Brain microvascular endothelial cell (primary cell): Measurements from ENCODE around the gene ZNF205.

Experiments
- DNase-seq: peaks from one replicate; pipeline ENCODE4 v3.0.0-alpha.2; 2020
- H3K27ac ChIP-seq: fragments of 250-450 bp; sonication (Bioruptor Pico); 2 replicates; pipeline ENCODE4 v1.5.1; 2020; ENCODE audit warnings: mild to moderate bottlenecking, moderate library complexity
- H3K27me3 ChIP-seq: fragments of 250-450 bp; sonication (Bioruptor Pico); replicated peaks from 2 replicates; pipeline ENCODE4 v1.5.1; 2020; ENCODE audit warnings: mild to moderate bottlenecking
- H3K36me3 ChIP-seq: fragments of 250-450 bp; sonication (Bioruptor Pico); replicated peaks from 2 replicates; pipeline ENCODE4 v1.5.1; 2020; ENCODE audit warnings: mild to moderate bottlenecking
- H3K4me3 ChIP-seq: 2 replicates; pipeline ENCODE4 v1.5.1; 2011; ENCODE audit warnings: low read depth, mild to moderate bottlenecking, control low read depth, low read length, moderate library complexity
- in situ Hi-C: cut with HindIII; loops from 2 replicates; pipeline ENCODE4 v1.10.0; 2017; ENCODE audit warnings: low sequenced_read_pairs, low pct_ligation_motif_present
- TF ChIP-seq, protein P1 (sequence below): IDR thresholded peaks from 2 replicates; pipeline ENCODE4 v1.5.1; 2011; ENCODE audit warnings: low read depth, mild to moderate bottlenecking, moderate library complexity, low read length, control low read depth, inconsistent platforms; ENCODE audit errors: missing control alignments

Gene ZNF205

DNA sequence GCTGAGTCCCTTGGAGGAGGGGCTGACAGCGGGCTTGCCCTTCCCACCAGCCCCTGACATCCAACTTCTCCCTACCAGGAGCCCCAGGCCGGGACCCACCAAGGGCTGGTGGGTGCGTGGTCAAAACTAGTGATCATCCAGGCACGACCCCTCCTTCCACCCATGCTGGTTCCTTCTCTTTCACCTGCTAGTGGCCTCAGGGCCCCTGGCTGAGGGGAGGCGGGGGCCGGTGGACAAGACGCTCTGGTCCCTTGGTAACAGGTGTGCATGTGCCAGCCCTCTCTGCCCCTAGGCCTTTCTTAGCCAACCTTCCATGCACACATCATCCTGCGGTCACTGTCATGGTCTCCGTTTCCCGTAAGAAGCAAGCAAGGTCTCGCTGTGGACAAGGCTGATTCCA is 30.8 kb downstream of the ZNF205 start:
- no peak overlapping the region for H3K4me3 ChIP-seq
- TF ChIP-seq, protein P1, sequence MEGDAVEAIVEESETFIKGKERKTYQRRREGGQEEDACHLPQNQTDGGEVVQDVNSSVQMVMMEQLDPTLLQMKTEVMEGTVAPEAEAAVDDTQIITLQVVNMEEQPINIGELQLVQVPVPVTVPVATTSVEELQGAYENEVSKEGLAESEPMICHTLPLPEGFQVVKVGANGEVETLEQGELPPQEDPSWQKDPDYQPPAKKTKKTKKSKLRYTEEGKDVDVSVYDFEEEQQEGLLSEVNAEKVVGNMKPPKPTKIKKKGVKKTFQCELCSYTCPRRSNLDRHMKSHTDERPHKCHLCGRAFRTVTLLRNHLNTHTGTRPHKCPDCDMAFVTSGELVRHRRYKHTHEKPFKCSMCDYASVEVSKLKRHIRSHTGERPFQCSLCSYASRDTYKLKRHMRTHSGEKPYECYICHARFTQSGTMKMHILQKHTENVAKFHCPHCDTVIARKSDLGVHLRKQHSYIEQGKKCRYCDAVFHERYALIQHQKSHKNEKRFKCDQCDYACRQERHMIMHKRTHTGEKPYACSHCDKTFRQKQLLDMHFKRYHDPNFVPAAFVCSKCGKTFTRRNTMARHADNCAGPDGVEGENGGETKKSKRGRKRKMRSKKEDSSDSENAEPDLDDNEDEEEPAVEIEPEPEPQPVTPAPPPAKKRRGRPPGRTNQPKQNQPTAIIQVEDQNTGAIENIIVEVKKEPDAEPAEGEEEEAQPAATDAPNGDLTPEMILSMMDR, result no peak
- H3K36me3 ChIP-seq, result peaks cover 16% of the 10 kb centered on the region
- in situ Hi-C loops, result no loop called here
- H3K27me3 ChIP-seq, result no peaks in the 10 kb centered on the region
- no peak overlapping the region for H3K27ac ChIP-seq
- DNase-seq, result no peak

DNA sequence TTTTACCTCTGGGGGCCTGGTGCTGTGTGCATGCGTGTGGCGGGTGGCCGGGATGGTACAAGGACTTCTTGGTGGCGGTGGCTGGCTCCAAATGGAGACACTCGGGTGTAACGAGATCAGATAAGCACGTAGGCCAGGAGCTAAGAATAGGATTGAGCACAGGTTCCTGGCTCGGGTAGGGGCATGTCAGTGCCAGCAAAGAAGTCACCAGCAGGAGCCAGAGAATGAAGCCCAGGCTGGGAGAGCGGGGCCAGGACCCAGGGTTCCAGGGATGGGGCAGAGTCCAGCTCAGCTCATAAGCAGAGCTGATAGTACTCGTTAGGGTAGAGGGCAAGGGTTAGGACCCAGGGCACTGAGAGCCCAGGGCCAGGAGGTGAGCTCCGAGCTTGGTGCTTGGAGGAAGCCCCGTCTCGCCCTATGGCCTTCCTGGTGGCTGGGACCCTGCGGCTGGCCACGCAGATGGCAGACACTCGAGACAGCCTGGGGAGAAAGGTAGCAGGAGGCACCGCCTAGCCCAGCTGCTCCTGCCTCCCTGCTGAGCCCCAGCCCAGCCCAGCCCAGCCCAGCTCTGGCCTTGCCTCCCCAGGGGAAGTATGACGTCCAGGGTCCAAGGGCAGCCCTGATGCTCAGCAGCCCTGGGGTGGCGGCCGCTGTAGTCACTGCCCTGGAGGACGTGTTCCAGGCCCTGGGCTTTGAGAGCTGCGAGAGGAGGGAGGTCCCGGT is 31.4 kb downstream of the ZNF205 start:
- in situ Hi-C loops, result no loop called here
- H3K4me3 ChIP-seq, result no peak overlapping the region
- H3K36me3 ChIP-seq, result peaks cover 16% of the 10 kb centered on the region
- DNase-seq, result no peak
- H3K27ac ChIP-seq, result no peak overlapping the region
- no peaks in the 10 kb centered on the region for H3K27me3 ChIP-seq
- TF ChIP-seq, protein P1, result no peak

DNA sequence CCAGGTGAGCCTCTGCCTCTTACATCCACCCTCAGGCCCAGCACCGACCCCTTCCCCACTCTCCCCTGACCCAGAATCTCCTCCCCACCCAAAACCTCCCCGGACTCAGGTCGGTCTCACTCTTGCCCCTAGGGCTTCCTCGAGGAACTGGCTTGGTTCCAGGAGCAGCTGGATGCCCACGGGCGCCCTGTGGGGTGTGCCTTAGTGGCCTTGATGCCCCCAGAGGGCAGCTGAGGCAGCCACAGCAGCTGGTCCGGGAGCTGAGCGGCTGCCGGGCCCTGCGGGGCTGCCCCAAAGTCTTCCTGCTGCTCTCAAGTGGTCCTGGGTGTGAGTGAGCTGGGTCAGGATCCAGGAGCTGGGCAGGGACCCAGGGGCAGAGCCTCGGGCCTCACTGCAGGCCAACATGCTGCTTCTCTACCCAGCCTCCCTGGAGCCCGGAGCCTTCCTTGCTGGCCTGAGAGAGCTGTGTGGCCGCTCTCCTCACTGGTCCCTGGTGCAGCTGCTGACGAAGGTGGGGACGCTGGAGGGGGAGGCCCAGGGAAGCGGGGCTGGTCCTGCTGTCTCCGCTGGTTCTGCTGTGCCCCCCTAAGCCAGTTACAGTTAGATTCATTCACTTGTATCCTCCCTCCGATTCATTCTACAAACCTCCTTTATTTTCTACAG is 32.1 kb downstream of the ZNF205 start:
- DNase-seq, result no peak
- TF ChIP-seq, protein P1, result no peak

DNA sequence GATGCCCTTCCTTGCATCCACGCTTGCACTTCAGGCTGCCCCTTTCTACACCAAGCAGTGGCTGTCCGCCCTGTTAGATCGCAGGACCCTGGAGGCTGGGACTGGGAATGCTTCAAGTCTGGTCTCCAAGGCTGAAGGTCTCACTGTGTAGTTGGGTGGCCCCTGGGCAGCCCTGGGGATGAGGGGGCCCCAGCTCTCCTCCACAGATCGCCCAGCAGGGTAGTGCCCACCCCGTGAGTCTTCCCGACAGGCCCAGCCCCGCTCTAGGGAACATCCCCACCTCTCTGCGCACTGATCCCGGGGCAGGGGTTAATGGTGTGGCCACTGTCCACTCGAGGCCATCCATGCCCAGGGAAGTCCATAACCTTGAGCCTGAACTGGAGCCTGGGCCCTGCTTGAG is 32.8 kb downstream of the ZNF205 start:
- Histone ChIP-seq H3K27me3 (no peaks in the 10 kb centered on the region), H3K36me3 (peaks cover 16% of the 10 kb centered on the region), H3K4me3 (no peak overlapping the region), H3K27ac (no peak overlapping the region)
- TF ChIP-seq, protein P1, result no peak
- in situ Hi-C loops, result no loop called here
- DNase-seq, result no peak

More for the DNA sequence above, 32.1 kb downstream of the ZNF205 start:
- H3K27me3 ChIP-seq, result no peaks in the 10 kb centered on the region
- in situ Hi-C loops, result no loop called here
- peaks cover 16% of the 10 kb centered on the region for H3K36me3 ChIP-seq
- no peak overlapping the region for H3K27ac ChIP-seq
- H3K4me3 ChIP-seq, result no peak overlapping the region

GRCh38 chr16:3145660-3146059 is 33.3 kb downstream of the ZNF205 start:
- Histone ChIP-seq H3K27me3 (no peaks in the 10 kb centered on the region), H3K4me3 (no peak overlapping the region), H3K36me3 (peaks cover 16% of the 10 kb centered on the region), H3K27ac (no peak overlapping the region)
- DNase-seq, result no peak
- TF ChIP-seq, protein P1, result no peak
- in situ Hi-C loops, result no loop called here
